T-helper 2 cell treated with Interferon-gamma antibody and Interleukin-4, amounts not matched to agents 5 μg/mL and 100 μg/mL, for 36 hours (primary cell): ENCODE measurements around the gene ARFGEF2.

ENCODE experiments used
- DNase-seq: peaks from one replicate; pipeline ENCODE4 v3.0.0; 2021; ENCODE audit warnings: low spot score
- H3K27ac Mint-ChIP-seq: one replicate; pipeline ENCODE4 v1.8.0; 2021; ENCODE audit warnings: mild to moderate bottlenecking, mixed read lengths
- H3K27me3 Mint-ChIP-seq: one replicate; pipeline ENCODE4 v1.8.0; 2021; ENCODE audit warnings: low read depth, mixed read lengths
- H3K36me3 Mint-ChIP-seq: one replicate; pipeline ENCODE4 v1.8.0; 2021; ENCODE audit warnings: low read depth, mixed read lengths
- H3K4me1 Mint-ChIP-seq: one replicate; pipeline ENCODE4 v1.8.0; 2021; ENCODE audit warnings: low read depth, mixed read lengths
- H3K4me3 Mint-ChIP-seq: one replicate; pipeline ENCODE4 v1.8.0; 2022; ENCODE audit warnings: mild to moderate bottlenecking, moderate library complexity, mixed read lengths
- H3K9me3 Mint-ChIP-seq: one replicate; pipeline ENCODE4 v1.8.0; 2021; ENCODE audit warnings: mixed read lengths

ARFGEF2 gene

DNA sequence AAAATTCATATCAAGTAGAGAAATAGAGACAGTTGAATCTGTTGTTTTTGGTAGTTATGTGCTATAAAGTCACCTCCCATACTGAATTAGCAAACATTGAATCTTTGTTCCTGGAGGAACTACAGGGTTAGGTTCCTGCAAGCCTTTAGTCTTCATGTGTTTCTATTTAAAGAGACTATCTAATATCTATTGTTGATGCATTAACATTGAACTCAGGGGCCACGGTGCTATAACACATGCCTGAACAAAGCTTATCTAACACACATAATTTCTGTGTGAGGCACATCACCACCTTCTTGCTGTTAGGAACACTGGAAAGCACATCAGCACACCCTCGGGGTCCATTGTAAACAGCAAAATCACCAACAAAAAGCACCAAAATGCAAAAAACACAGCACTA is 21.2 kb downstream of the ARFGEF2 start:
- no peaks in the 10 kb centered on the region for H3K27me3 Mint-ChIP-seq
- peaks cover 4% of the 10 kb centered on the region for H3K4me1 Mint-ChIP-seq
- H3K9me3 Mint-ChIP-seq: no peaks in the 10 kb centered on the region
- H3K4me3 Mint-ChIP-seq: no peak overlapping the region
- H3K27ac Mint-ChIP-seq: no peak overlapping the region
- H3K36me3 Mint-ChIP-seq: peaks cover 6% of the 10 kb centered on the region
- no peak for DNase-seq

DNA sequence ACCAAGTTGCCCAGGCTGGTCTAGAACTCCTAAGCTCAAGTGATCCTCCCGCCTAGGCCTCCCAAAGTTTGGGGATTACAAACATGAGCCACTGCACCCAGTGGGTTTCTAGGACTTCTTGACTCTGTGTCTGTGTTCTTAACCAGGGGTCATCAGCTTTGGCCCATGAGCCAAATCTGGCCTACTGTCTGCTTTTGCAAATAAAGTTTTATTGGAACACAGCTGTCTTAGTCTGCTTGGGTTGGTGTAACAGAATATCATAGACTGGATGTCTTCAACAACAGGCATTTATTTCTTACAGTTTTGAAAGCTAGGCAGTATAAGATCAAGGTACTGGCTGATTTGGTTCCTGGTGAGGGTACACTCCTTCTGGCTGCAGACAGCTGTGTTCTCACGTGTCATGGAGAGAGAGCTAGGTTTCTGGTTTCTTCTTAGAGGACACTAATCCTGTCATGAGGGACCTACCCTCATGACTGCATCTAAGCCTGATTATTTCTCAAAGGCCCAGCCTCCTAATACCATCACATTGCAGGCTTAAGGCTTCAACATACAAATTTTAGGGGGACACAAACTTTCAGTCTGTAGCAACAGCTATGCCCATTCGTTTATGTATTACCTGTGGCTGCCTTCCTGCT is 23.3 kb downstream of the ARFGEF2 start:
- H3K4me3 Mint-ChIP-seq: no peak overlapping the region
- H3K36me3 Mint-ChIP-seq: peaks cover 6% of the 10 kb centered on the region
- H3K27me3 Mint-ChIP-seq: no peaks in the 10 kb centered on the region
- H3K9me3 Mint-ChIP-seq: no peaks in the 10 kb centered on the region
- peaks cover 1% of the 10 kb centered on the region for H3K4me1 Mint-ChIP-seq
- no peak overlapping the region for H3K27ac Mint-ChIP-seq
- no peak for DNase-seq

- H3K9me3 Mint-ChIP-seq: no peaks in the 10 kb centered on the region
- H3K27me3 Mint-ChIP-seq: no peaks in the 10 kb centered on the region
- H3K36me3 Mint-ChIP-seq: peaks cover 8% of the 10 kb centered on the region
- no peaks in the 10 kb centered on the region for H3K4me1 Mint-ChIP-seq
- no peak overlapping the region for H3K4me3 Mint-ChIP-seq
- DNase-seq: no peak
- H3K27ac Mint-ChIP-seq: no peak overlapping the region
Measured at GRCh38 chr20:48945840-48946514, 24.5 kb downstream of the ARFGEF2 start.

DNA sequence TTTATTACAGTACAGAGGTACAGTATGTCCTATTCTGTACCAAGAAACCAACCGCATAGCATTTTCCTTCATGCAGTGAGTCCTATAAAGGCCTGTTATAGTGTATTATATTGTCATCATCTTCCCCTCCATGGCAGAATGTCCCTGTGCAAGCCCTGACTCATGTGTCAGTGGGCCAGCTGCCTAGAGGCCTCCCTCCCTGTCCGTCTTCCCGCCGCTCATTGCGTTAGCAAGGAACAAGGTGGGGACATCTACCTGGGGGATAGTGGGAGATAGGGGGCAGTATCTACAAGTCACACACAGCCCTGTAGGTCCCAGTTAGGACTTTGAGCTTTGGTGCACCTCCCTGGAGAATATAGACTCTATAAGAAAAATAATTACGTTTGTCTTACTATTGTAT is 27.1 kb downstream of the ARFGEF2 start:
- Mint-ChIP-seq H3K27ac (no peak overlapping the region), H3K36me3 (peaks cover 12% of the 10 kb centered on the region), H3K27me3 (no peaks in the 10 kb centered on the region), H3K4me1 (no peaks in the 10 kb centered on the region), H3K9me3 (no peaks in the 10 kb centered on the region), H3K4me3 (no peak overlapping the region)
- no peak for DNase-seq

- Mint-ChIP-seq H3K4me3 (no peak overlapping the region), H3K9me3 (no peaks in the 10 kb centered on the region), H3K4me1 (no peaks in the 10 kb centered on the region), H3K36me3 (peaks cover 15% of the 10 kb centered on the region), H3K27me3 (no peaks in the 10 kb centered on the region), H3K27ac (no peak overlapping the region)
- no peak for DNase-seq
Measured at GRCh38 chr20:48949304-48950170, 28.0 kb downstream of the ARFGEF2 start.

GRCh38 chr20:48951041-48951440 is 29.5 kb downstream of the ARFGEF2 start:
- peaks cover 19% of the 10 kb centered on the region for H3K36me3 Mint-ChIP-seq

GRCh38 chr20:48951646-48952045 is 30.1 kb downstream of the ARFGEF2 start:
- Mint-ChIP-seq H3K27me3 (no peaks in the 10 kb centered on the region), H3K36me3 (peaks cover 19% of the 10 kb centered on the region), H3K4me1 (no peaks in the 10 kb centered on the region), H3K9me3 (no peaks in the 10 kb centered on the region), H3K27ac (no peak overlapping the region), H3K4me3 (no peak overlapping the region)
- no peak for DNase-seq

More at GRCh38 chr20:48951041-48951440, 29.5 kb downstream of the ARFGEF2 start:
- no peak overlapping the region for H3K27ac Mint-ChIP-seq
- no peak overlapping the region for H3K4me3 Mint-ChIP-seq
- DNase-seq: no peak
- no peaks in the 10 kb centered on the region for H3K4me1 Mint-ChIP-seq
- no peaks in the 10 kb centered on the region for H3K27me3 Mint-ChIP-seq
- H3K9me3 Mint-ChIP-seq: no peaks in the 10 kb centered on the region

DNA sequence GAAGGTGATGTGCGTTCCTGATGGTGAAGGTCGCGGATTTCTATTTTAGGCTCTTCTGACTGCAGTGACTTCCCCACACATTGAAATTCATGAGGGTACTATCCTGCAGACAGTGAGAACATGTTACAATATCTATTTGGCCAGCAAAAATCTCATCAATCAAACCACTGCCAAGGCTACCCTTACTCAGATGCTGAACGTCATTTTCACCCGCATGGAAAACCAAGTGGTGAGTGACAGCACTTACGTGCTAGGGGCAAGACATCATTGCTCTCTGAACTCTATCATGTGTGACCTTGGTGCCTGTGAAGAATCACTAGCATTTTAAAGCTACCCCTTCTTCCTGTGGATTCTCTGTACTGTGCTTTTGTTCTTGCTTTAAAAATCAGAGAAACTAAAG is 31.1 kb downstream of the ARFGEF2 start:
- Mint-ChIP-seq H3K4me1 (no peaks in the 10 kb centered on the region), H3K27me3 (no peaks in the 10 kb centered on the region), H3K9me3 (no peaks in the 10 kb centered on the region), H3K36me3 (peaks cover 26% of the 10 kb centered on the region), H3K27ac (no peak overlapping the region), H3K4me3 (no peak overlapping the region)
- no peak for DNase-seq

GRCh38 chr20:48953653-48954052 is 32.1 kb downstream of the ARFGEF2 start:
- no peak overlapping the region for H3K4me3 Mint-ChIP-seq
- H3K27ac Mint-ChIP-seq: no peak overlapping the region
- H3K27me3 Mint-ChIP-seq: no peaks in the 10 kb centered on the region
- no peaks in the 10 kb centered on the region for H3K4me1 Mint-ChIP-seq
- peaks cover 29% of the 10 kb centered on the region for H3K36me3 Mint-ChIP-seq
- no peaks in the 10 kb centered on the region for H3K9me3 Mint-ChIP-seq
- DNase-seq: no peak

DNA sequence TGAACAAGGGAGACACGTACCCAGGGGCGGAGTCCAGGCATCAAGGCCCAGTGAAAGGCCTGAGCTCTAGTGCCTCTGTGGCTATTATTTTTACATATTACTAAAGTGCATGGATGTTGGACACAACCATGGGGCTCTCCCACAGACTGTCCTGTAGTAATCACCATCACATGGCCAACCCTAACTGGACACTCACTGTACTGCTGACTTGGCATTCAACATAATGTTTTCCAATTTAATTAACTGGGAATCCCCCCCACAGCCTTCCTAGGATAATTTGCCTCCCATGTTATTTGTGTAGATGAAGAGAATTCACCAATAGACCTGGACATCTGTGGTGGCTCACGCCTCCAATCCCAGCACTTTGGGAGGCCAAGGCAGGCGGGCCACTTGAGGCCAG is 34.5 kb downstream of the ARFGEF2 start:
- Mint-ChIP-seq H3K9me3 (no peaks in the 10 kb centered on the region), H3K36me3 (peaks cover 30% of the 10 kb centered on the region), H3K4me1 (no peaks in the 10 kb centered on the region), H3K27me3 (no peaks in the 10 kb centered on the region), H3K4me3 (no peak overlapping the region), H3K27ac (no peak overlapping the region)
- DNase-seq: no peak

- Mint-ChIP-seq H3K36me3 (peaks cover 27% of the 10 kb centered on the region), H3K9me3 (no peaks in the 10 kb centered on the region), H3K27me3 (no peaks in the 10 kb centered on the region), H3K27ac (no peak overlapping the region), H3K4me1 (no peaks in the 10 kb centered on the region), H3K4me3 (no peak overlapping the region)
- DNase-seq: no peak
Measured at GRCh38 chr20:48957053-48957481, 35.6 kb downstream of the ARFGEF2 start.

- Mint-ChIP-seq H3K9me3 (no peaks in the 10 kb centered on the region), H3K27me3 (no peaks in the 10 kb centered on the region), H3K27ac (no peak overlapping the region), H3K4me3 (no peak overlapping the region), H3K36me3 (peaks cover 27% of the 10 kb centered on the region), H3K4me1 (no peaks in the 10 kb centered on the region)
- no peak for DNase-seq
Measured at GRCh38 chr20:48957533-48957932, 36.0 kb downstream of the ARFGEF2 start.

DNA sequence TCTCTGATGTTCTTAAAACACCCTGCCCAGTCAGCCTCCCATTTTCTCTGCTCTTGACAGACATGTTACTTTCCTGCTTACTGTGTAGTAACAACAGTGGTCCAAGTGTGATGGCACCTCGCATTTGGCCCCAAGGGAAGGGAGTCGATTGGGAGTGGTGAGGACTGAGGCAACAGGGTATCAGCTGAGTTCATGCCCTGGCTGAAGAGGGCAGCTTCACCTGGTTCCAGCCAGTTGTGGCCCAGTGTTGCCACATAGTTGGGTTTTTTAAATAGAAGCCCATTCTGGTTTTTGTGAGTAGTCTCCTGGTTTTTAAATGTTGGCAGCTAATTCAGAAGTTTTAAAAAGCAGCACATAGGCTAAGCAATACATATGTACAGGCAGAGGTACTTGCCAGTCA is 37.2 kb downstream of the ARFGEF2 start:
- Mint-ChIP-seq H3K4me3 (no peak overlapping the region), H3K36me3 (peaks cover 30% of the 10 kb centered on the region), H3K4me1 (no peaks in the 10 kb centered on the region), H3K27me3 (no peaks in the 10 kb centered on the region), H3K9me3 (no peaks in the 10 kb centered on the region), H3K27ac (no peak overlapping the region)
- no peak for DNase-seq

- H3K9me3 Mint-ChIP-seq: no peaks in the 10 kb centered on the region
- no peaks in the 10 kb centered on the region for H3K27me3 Mint-ChIP-seq
- no peaks in the 10 kb centered on the region for H3K4me1 Mint-ChIP-seq
- no peak overlapping the region for H3K4me3 Mint-ChIP-seq
- H3K27ac Mint-ChIP-seq: no peak overlapping the region
- H3K36me3 Mint-ChIP-seq: peaks cover 29% of the 10 kb centered on the region
- DNase-seq: no peak
Measured at GRCh38 chr20:48959899-48960550, 38.5 kb downstream of the ARFGEF2 start.
